GM21786 (cell line): ENCODE data around the gene CTCFL.
"Not testable (repeated sequence)": the region's sequence is repeated elsewhere in the genome, so short reads cannot be mapped to it uniquely, and the experiment has no call there.

Experiments
- ATAC-seq: cut with Tn5 transposase; IDR thresholded peaks from one replicate; pipeline ENCODE4 v1.9.1; 2021; ENCODE audit not compliant: unreplicated experiment

The CTCFL gene

GRCh38 chr20:57536771-57537724, 12.1 kb upstream of the CTCFL start:
- ATAC-seq: no peak

- no peak for ATAC-seq
Observed at GRCh38 chr20:57536120-57536708, 11.3 kb upstream of the CTCFL start.

- no peak for ATAC-seq
Observed at GRCh38 chr20:57535297-57535696, 10.4 kb upstream of the CTCFL start.

- no peak for ATAC-seq
Observed at GRCh38 chr20:57532104-57532503, 7.2 kb upstream of the CTCFL start.

GRCh38 chr20:57530327-57530981, 5.5 kb upstream of the CTCFL start:
- ATAC-seq: no peak

GRCh38 chr20:57529810-57530209, 4.9 kb upstream of the CTCFL start:
- ATAC-seq: no peak

- no peak for ATAC-seq
Observed at GRCh38 chr20:57529160-57529585, 4.2 kb upstream of the CTCFL start.

- ATAC-seq: no peak
Observed at GRCh38 chr20:57528148-57528547, 3.2 kb upstream of the CTCFL start.

GRCh38 chr20:57527728-57528127, 2.8 kb upstream of the CTCFL start:
- ATAC-seq: no peak

- no peak for ATAC-seq
Observed at GRCh38 chr20:57526885-57527460, 2.0 kb upstream of the CTCFL start.

- no peak for ATAC-seq
Observed at GRCh38 chr20:57526087-57526884, 1.3 kb upstream of the CTCFL start.

- no peak for ATAC-seq
Observed at GRCh38 chr20:57525328-57526086, 567 bp upstream of the CTCFL start.

GRCh38 chr20:57523782-57524181, 1.2 kb downstream of the CTCFL start:
- no peak for ATAC-seq

- no peak for ATAC-seq
Observed at GRCh38 chr20:57522380-57523140, 2.4 kb downstream of the CTCFL start.

- ATAC-seq: no peak
Observed at GRCh38 chr20:57517904-57518303, 7.0 kb downstream of the CTCFL start.

GRCh38 chr20:57514273-57514751, 10.6 kb downstream of the CTCFL start:
- no peak for ATAC-seq

GRCh38 chr20:57513199-57513598, 11.7 kb downstream of the CTCFL start:
- no peak for ATAC-seq

- ATAC-seq: no peak
Observed at GRCh38 chr20:57512432-57512831, 12.5 kb downstream of the CTCFL start.

- ATAC-seq: not testable (repeated sequence)
Observed at GRCh38 chr20:57511709-57512108, 13.2 kb downstream of the CTCFL start.
